HCT116 (cell line): Measurements from ENCODE around the gene TBC1D14. TPM values are rescaled to one million over a fixed set of nuclear protein-coding genes. Genes with fewer than 3 reads are reported as not detected.

Experiments used
- ATAC-seq: fragments of 200-7000 bp; cut with Tn5 transposase; 2 replicates; pipeline ENCODE4 v1.9.1; 2020; ENCODE audit warnings: mild to moderate bottlenecking, moderate library complexity
- BruUV-seq: library from RNA; stranded (reverse); fragments of 400-500 nt; replicated peaks from 2 replicates; lab custom pipeline; 2021; lab: Mats Ljungman, UMichigan
- CTCF ChIA-PET: fragments of 300-600 bp; sonication (Branson Sonifier 250); formaldehyde crosslinking; loops from one replicate; lab custom pipeline; 2021; ENCODE audit warnings: antibody characterized with exemption; lab: Charles Lee
- POLR2A ChIA-PET: fragments of 300-600, 350-600 bp; sonication (Branson Sonifier 250); formaldehyde crosslinking; loops from one replicate; lab custom pipeline; 2021; ENCODE audit warnings: antibody characterized with exemption; lab: Charles Lee
- RAD21 ChIA-PET, 2 experiments: fragments of 300-600 bp; sonication (Branson Sonifier 250); formaldehyde crosslinking; loops; one replicate each; lab custom pipeline; 2023; ENCODE audit warnings: low total read pairs in 2 of 2; ENCODE audit not compliant: uncharacterized antibody in 2 of 2, unreplicated experiment in 2 of 2, low non-redundant PET in 1 of 2; lab: Charles Lee
- DNase-seq: peaks from one replicate; pipeline ENCODE4 v3.0.0-alpha.2; 2010; ENCODE audit warnings: low read depth, low spot score
- H2AFZ ChIP-seq: fragments of 200-600 bp; shearing (Covaris generic), sonication (generic); 2 replicates; pipeline ENCODE4 v1.6.1; 2017; ENCODE audit warnings: low read depth, mixed run types, mixed read lengths, antibody characterized with exemption, low read length; ENCODE audit not compliant: poor library complexity, severe bottlenecking
- H3K27ac ChIP-seq: 2 replicates; pipeline ENCODE4 v1.5.1; 2012; ENCODE audit warnings: low read depth, low read length
- H3K27me3 ChIP-seq: fragments of 200-600 bp; sonication (generic); 2 replicates; pipeline ENCODE4 v1.6.1; 2016; ENCODE audit warnings: mixed run types, low read length, mixed read lengths; ENCODE audit not compliant: insufficient read depth
- H3K36me3 ChIP-seq, 2 experiments: fragments of 200-500 bp in 1 of 2; fragments of 200-600 bp in 1 of 2; sonication (Bioruptor generic) in 1 of 2; sonication (generic) in 1 of 2; 2 replicates each; pipeline versions ENCODE4 v1.5.1 to v1.6.1; 2014 to 2016; ENCODE audit warnings: low read length in 2 of 2, inconsistent platforms in 1 of 2, mixed read lengths in 1 of 2, mixed run types in 1 of 2; ENCODE audit not compliant: insufficient read depth in 2 of 2, control insufficient read depth in 1 of 2
- H3K4me1 ChIP-seq, 2 experiments: fragments of 200-600 bp in 1 of 2; sonication (generic) in 1 of 2; 2 replicates each; pipeline versions ENCODE4 v1.5.1 to v1.6.1; 2012 to 2017; ENCODE audit warnings: low read length in 2 of 2, inconsistent platforms in 1 of 2, mild to moderate bottlenecking in 1 of 2, mixed read lengths in 1 of 2, mixed run types in 1 of 2, moderate library complexity in 1 of 2; ENCODE audit not compliant: insufficient read depth in 2 of 2, control insufficient read depth in 1 of 2
- H3K4me2 ChIP-seq: fragments of 200-600 bp; sonication (generic); 2 replicates; pipeline ENCODE4 v1.6.1; 2017; ENCODE audit warnings: mixed run types, low read length, mixed read lengths
- H3K4me3 ChIP-seq, 2 experiments: fragments of 200-600 bp in 1 of 2; sonication (generic) in 1 of 2; replicated peaks in 1 of 2; 2 replicates each; pipeline ENCODE4 v1.5.1; 2011 to 2016; ENCODE audit warnings: low read length in 2 of 2, control low read depth in 1 of 2, low read depth in 1 of 2, mild to moderate bottlenecking in 1 of 2, mixed read lengths in 1 of 2, mixed run types in 1 of 2
- H3K79me2 ChIP-seq: fragments of 200-600 bp; sonication (generic); 2 replicates; pipeline ENCODE4 v1.6.1; 2017; ENCODE audit warnings: mild to moderate bottlenecking, mixed run types, low read length, moderate library complexity, mixed read lengths; ENCODE audit not compliant: insufficient read depth
- H3K9ac ChIP-seq: fragments of 200-600 bp; sonication (generic); 2 replicates; pipeline ENCODE4 v1.6.1; 2016; ENCODE audit warnings: low read length, mixed read lengths
- H3K9me2 ChIP-seq: fragments of 200-600 bp; sonication (generic), shearing (Covaris generic); 2 replicates; pipeline ENCODE4 v1.6.1; 2017; ENCODE audit warnings: mixed run types, mild to moderate bottlenecking, moderate library complexity; ENCODE audit not compliant: insufficient read depth
- H3K9me3 ChIP-seq, 2 experiments: fragments of 200-500 bp in 1 of 2; fragments of 200-600 bp in 1 of 2; sonication (Bioruptor generic) in 1 of 2; sonication (generic) in 1 of 2; 2 replicates each; pipeline ENCODE4 v1.6.1; 2014 to 2017; ENCODE audit warnings: low read length in 2 of 2, mixed read lengths in 2 of 2, inconsistent platforms in 1 of 2, low read depth in 1 of 2, mild to moderate bottlenecking in 1 of 2, mixed run types in 1 of 2, moderate library complexity in 1 of 2; ENCODE audit not compliant: control insufficient read depth in 1 of 2, insufficient read depth in 1 of 2
- H4K20me1 ChIP-seq: fragments of 200-600 bp; sonication (generic), shearing (Covaris generic); 2 replicates; pipeline ENCODE4 v1.6.1; 2017; ENCODE audit warnings: mixed run types, mild to moderate bottlenecking, moderate library complexity; ENCODE audit not compliant: insufficient read depth
- ATF3 ChIP-seq: IDR thresholded peaks from 2 replicates; pipeline ENCODE4 v1.6.1; 2012
- CEBPB ChIP-seq: IDR thresholded peaks from 2 replicates; pipeline ENCODE4 v1.6.1; 2012; ENCODE audit warnings: low read depth
- CTCF ChIP-seq, 3 experiments: fragments of 200-600 bp in 1 of 3; sonication (generic) in 1 of 3; IDR thresholded peaks in 2 of 3; conservative IDR thresholded peaks in 1 of 3; 2 replicates each; pipeline ENCODE4 v1.5.1; 2012 to 2017; ENCODE audit warnings: low read depth in 2 of 3, low read length in 2 of 3, antibody characterized with exemption in 1 of 3, borderline replicate concordance in 1 of 3, control low read depth in 1 of 3, mild to moderate bottlenecking in 1 of 3, mixed read lengths in 1 of 3, mixed run types in 1 of 3, moderate library complexity in 1 of 3; ENCODE audit not compliant: insufficient read depth in 1 of 3
- EGR1 ChIP-seq: IDR thresholded peaks from 2 replicates; pipeline ENCODE4 v1.6.1; 2012; ENCODE audit warnings: low read depth
- ELF1 ChIP-seq: IDR thresholded peaks from 2 replicates; pipeline ENCODE4 v1.6.1; 2012; ENCODE audit warnings: low read depth, borderline replicate concordance
- EZH2 ChIP-seq: fragments of 200-600 bp; sonication (generic); IDR thresholded peaks from 2 replicates; pipeline ENCODE4 v1.6.1; 2017; ENCODE audit warnings: antibody characterized with exemption, mixed run types
- FOSL1 ChIP-seq: IDR thresholded peaks from 2 replicates; pipeline ENCODE4 v1.6.1; 2012; ENCODE audit warnings: low read depth
- JUND ChIP-seq: IDR thresholded peaks from 2 replicates; pipeline ENCODE4 v1.6.1; 2012
- POLR2A ChIP-seq: IDR thresholded peaks from 2 replicates; pipeline ENCODE4 v1.7.0; 2011; ENCODE audit warnings: borderline replicate concordance; ENCODE audit not compliant: insufficient read depth, insufficient read length; ENCODE audit errors: extremely low read depth
- POLR2AphosphoS5 ChIP-seq: IDR thresholded peaks from 2 replicates; pipeline ENCODE4 v1.6.1; 2011; ENCODE audit warnings: mild to moderate bottlenecking, low read depth, low read length, moderate library complexity
- RAD21 ChIP-seq: IDR thresholded peaks from 2 replicates; pipeline ENCODE4 v1.6.1; 2012; ENCODE audit warnings: low read depth, mild to moderate bottlenecking
- REST ChIP-seq: IDR thresholded peaks from 2 replicates; pipeline ENCODE4 v1.6.1; 2012; ENCODE audit warnings: low read depth
- SIN3A ChIP-seq: IDR thresholded peaks from 2 replicates; pipeline ENCODE4 v1.6.1; 2012; ENCODE audit warnings: low read depth
- SP1 ChIP-seq: IDR thresholded peaks from 2 replicates; pipeline ENCODE4 v1.6.1; 2012; ENCODE audit warnings: low read depth
- YY1 ChIP-seq: IDR thresholded peaks from 2 replicates; pipeline ENCODE4 v1.6.1; 2011; ENCODE audit warnings: low read length, low read depth, moderate library complexity, mild to moderate bottlenecking; ENCODE audit not compliant: insufficient replicate concordance; ENCODE audit errors: extremely low read depth
- ZBTB33 ChIP-seq: IDR thresholded peaks from 2 replicates; pipeline ENCODE4 v1.6.1; 2011; ENCODE audit warnings: mild to moderate bottlenecking, low read length, moderate library complexity; ENCODE audit not compliant: insufficient replicate concordance; ENCODE audit errors: extremely low read depth
- ZFX ChIP-seq: fragments of 450-650 bp; IDR thresholded peaks from 2 replicates; pipeline ENCODE4 v1.6.1; 2017
- ZNF274 ChIP-seq: fragments of 200-500 bp; sonication (Bioruptor generic); IDR thresholded peaks from 2 replicates; pipeline ENCODE4 v1.6.1; 2014; ENCODE audit warnings: mild to moderate bottlenecking, low read depth, low read length, inconsistent platforms
- intact Hi-C: fragments of 100-400 bp; cut with micrococcal nuclease; formaldehyde crosslinking; loops from 2 replicates; pipeline ENCODE4 v1.10.0; 2022
- total RNA-seq: library from RNA; stranded (reverse); gene quantifications from one replicate; pipeline ENCODE4 v1.2.1, GENCODE V29; 2021; ENCODE audit not compliant: unreplicated experiment

The TBC1D14 gene
- total RNA-seq, 1 experiment from 2014 or later, result 62.9 TPM

GRCh38 chr4:7078025-7078424 is 168.4 kb downstream of the TBC1D14 start:
- Histone ChIP-seq H3K9ac (no peak overlapping the region), H3K9me2 (no peaks in the 10 kb centered on the region), H3K9me3 (no peaks in the 10 kb centered on the region), H4K20me1 (no peaks in the 10 kb centered on the region), H2AFZ (no peak overlapping the region), H3K4me1 (peaks cover 0 to 19% of the 10 kb centered on the region in 2 experiments; a peak in 2 of 4 replicates), H3K27me3 (no peaks in the 10 kb centered on the region), H3K4me3 (no peak overlapping the region), H3K27ac (no peak overlapping the region)
- CTCF ChIA-PET, result no interaction called here
- intact Hi-C loops, result no loop called here
- no peak for ATAC-seq
- POLR2A ChIA-PET, result no interaction called here
- TF ChIP-seq SIN3A (no peak), POLR2A (no peak), POLR2AphosphoS5 (no peak), ZNF274 (no peak), CEBPB (no peak), EZH2 (no peak), FOSL1 (no peak), REST (no peak), YY1 (no peak), JUND (no peak), ELF1 (no peak), ZFX (no peak), CTCF (IDR thresholded peaks at IDR 0.05 in 2 of 3, conservative IDR thresholded peaks at IDR 0.05 in 1 of 3; ENCODE audit: borderline replicate concordance in 1 of 3, insufficient read depth in 1 of 3, low read depth in 2 of 3, low read length in 2 of 3) (no peak), SP1 (no peak), EGR1 (no peak), ZBTB33 (no peak), ATF3 (no peak), RAD21 (no peak)
- TF ChIP-seq, all 23 proteins: peak for 0
- Histone ChIP-seq H3K36me3 (no peaks in the 10 kb centered on the region), H3K4me2 (no peak overlapping the region), H3K79me2 (no peaks in the 10 kb centered on the region)
- RAD21 ChIA-PET, result no interaction called here
- DNase-seq, result no peak
- BruUV-seq, result no TSS peak
